Stimulated activated CD8-positive, alpha-beta memory T cell treated with anti-CD3 and anti-CD28 coated beads, Interleukin-15, amount 100 ng/mL, for 4 hours (primary cell): ENCODE measurements around the gene DNAH14.
"Not testable (repeated sequence)": the region's sequence is repeated elsewhere in the genome, so short reads cannot be mapped to it uniquely, and the experiment has no call there.

Experiments
- DNase-seq, 2 donors: peaks; one replicate each; pipeline ENCODE4 v3.0.0-alpha.2; 2020; ENCODE audit warnings: low read depth in 2 of 2

The DNAH14 gene

DNA sequence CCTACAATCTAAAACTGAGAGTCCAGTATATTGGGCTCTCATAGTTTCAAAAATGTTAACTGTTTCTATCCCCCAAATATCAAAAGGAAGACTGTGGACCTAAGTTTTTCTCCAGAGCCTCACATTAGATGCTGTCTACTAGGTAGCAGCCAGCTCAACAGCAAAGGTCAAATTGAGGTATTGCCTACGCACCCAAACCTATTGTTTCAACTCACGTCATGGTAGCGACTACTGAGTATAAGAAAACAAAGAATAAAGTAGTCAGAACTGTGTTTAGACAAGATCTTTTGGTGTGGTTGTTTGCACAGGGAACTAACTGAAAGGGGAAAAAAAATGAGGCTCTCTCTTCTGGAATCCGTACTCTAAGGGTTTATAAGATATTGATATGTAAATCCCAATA lies 325.2 kb downstream of the DNAH14 start:
- DNase-seq: no peak

DNA sequence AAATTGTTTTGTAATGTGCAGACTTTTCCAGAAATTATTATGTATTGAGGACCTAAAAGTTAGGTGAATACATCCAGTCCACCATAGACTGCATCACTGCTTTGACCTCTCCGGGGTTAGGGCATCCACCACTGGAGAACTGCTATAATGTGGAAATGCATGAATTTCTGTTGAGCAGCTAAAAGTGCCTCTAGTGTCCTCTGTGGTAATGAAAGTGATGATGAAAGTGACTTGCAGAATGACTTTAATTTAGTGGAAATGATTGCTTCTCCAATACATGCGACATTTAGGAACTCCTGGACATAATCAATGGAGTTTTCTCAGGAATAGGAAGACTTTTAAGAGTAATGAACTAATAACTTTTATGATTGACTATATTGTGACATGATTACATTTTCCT lies 327.6 kb downstream of the DNAH14 start:
- no peak for DNase-seq

DNA sequence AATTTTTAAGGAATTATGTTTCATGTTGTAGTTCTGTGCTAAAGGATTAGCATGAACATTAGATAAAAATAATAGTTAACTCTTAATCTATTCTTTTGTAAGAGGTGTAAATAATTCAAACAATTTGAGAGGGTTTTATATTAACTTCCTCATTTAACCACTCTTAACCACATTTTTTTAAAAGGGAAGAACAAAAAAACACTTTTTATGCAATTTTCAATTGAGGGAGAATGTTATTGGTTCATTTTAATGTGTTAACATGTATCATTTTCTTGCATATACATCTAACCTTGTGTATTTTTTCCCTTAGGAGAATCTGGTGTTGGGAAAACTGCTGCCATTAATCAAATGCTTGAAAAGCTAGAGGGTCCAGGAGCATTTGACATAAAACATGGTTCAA lies 329.3 kb downstream of the DNAH14 start:
- no peak for DNase-seq

DNA sequence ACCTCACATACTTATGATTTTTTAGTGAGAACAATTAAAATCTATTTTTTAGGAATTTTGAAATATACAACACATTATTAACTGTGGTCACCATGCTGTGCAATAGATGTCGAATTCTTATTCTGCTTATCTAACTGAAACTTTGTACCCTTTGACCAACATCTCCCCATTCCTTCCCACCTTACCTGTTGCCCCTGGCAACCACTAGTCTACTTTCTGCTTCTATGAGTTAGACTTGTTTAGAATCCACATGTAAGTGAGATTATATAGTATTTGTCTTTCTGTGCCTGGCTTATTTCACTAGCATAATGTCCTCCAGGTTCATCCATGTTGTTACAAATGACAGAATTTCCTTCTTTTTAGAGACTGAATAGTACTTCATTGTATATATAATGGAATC lies 330.1 kb downstream of the DNAH14 start:
- DNase-seq: no peak

DNA sequence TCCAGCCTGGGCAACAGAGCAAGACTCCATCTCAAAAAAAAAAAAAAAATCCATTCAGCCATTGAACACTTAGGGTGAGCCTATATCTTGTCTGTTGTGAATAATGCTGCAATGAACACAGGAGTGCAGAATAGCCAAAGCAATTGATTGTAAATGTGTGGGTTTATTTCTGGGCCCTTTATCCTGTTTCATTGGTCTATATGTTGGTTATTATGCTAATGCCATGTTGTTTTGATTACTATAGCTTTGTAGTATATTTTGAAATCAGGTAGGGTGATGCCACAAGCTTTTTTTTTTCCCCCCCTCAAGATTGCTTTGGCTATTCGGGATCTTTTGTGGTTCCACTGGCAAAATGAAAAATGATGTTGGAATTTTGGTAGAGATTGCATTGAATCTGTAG lies 330.8 kb downstream of the DNAH14 start:
- DNase-seq: no peak

DNA sequence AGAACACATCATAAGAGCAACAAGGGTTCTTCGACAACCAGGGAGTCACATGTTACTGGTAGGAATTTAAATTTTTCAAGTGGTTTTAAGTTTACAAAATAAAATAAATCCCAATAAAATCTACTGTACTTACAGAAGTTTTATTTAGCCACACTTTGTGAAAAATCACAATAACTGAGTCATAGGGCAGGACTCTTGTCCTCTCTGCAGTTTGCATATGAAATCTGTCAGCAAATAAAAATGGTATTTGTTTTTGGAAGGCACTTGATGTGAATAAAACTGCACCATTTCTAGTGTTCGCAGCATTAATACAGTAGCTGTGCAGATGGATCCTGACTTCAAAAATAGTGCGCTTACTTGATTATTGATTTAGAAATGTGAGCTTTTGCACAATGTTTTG lies 348.0 kb downstream of the DNAH14 start:
- no peak for DNase-seq

DNA sequence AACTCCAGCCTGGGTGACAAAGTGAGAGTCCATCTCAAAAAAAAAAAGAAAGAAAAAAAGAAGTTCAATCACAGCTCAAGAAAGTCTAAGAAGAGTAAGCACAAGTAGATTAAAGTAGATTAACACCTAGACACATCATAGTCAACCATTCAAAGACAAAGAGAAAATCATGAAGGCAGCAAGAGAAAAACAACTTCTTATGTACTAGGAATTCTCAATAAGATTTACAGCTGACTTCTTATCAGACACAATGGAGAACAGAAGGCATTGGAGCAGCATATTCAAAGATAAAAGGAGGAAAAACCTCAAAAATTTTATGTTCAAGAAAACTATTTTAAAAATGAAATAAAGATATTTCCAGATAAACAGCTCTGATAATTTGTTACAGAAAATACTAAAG lies 351.1 kb downstream of the DNAH14 start:
- DNase-seq: no peak

DNA sequence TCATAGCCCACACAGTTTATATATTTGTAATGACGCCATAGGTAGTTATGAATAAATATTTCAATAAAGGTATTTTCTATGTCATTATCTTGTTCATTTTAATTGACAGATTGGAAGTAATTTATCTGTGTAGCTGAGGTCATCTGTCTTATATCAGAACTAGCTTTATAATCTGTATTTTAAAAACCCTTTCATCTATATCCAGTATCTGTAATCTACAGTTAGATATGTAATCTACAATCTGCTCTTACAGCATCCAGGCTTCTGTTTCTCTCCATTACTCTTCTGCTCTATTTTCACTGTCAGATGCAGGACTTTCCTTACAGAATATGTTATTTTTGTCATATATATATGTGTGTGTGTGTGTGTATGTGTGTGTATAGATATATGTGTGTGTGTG lies 360.8 kb downstream of the DNAH14 start:
- no peak for DNase-seq

DNA sequence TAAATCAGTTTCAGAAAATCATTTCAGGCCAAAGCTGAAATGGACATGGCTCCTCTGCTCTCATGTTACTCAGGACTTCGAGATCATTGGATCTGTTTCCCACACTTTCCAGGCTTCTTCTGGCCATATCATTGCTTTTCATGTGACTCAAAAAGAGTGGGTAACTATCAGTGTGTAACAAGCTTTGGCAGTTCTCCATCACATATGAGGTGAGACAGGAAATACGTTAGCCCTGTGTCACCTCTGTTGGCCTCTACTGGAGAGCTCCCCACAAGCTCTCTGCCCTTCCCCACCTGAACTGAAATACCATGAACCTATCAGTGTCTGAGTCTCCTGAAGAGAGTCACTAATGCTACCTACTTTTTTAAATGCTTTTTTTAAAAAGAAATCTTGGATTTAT lies 370.1 kb downstream of the DNAH14 start:
- DNase-seq: no peak

DNA sequence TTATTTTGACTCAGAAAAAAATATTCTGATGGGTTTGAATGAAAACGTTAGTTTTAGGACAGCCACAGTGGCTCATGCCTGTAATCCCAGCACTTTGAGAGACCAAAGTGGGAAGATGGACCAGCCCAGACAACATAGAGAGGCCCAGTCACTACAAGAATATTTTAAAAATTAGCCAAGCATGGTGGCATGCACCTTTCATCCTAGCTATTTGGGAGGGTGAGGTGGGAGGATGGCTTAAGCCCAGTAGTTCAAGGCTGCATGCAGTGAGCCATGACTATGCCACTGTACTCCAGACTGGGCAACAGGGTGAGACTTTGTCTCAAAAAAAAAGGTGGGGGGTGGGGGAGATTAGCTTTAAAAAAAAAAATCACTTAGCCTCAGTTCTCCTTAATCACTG lies 370.9 kb downstream of the DNAH14 start:
- DNase-seq: no peak

DNA sequence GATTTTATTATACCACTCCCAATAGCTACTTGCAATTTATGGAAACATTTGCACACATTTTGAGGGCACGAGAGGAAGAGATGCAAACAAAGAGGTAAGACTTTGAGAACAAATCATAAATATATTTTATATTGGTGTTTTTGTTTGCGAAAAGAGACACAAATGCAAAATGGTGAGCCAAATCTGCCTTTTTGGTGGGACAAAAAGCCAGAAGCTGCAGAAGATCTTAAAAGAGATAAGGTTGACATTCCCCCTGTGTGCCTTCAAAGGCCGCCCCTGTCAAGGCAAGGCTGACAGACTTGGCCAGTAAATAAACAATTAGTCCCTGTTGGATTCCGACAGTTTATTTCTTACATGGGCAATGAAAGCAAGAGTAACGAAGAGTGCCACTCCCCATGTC lies 375.5 kb downstream of the DNAH14 start:
- no peak for DNase-seq

DNA sequence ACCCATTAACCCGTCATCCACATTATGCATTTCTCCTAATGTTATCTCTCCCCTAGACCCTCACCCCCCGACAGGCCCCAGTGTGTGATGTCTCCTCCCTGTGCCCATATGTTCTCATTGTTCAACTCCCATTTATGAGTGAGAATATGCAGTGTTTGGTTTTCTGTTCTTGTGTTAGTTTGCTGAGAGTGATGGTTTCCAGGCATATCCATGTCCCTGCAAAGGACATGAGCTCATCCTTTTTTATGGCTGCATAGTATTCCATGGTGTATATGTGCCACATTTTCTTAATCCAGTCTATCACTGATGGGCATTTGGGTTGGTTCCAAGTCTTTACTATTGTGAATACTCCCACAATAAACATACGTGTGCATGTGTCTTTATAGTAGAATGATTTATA lies 381.1 kb downstream of the DNAH14 start:
- DNase-seq: not testable (repeated sequence)

DNA sequence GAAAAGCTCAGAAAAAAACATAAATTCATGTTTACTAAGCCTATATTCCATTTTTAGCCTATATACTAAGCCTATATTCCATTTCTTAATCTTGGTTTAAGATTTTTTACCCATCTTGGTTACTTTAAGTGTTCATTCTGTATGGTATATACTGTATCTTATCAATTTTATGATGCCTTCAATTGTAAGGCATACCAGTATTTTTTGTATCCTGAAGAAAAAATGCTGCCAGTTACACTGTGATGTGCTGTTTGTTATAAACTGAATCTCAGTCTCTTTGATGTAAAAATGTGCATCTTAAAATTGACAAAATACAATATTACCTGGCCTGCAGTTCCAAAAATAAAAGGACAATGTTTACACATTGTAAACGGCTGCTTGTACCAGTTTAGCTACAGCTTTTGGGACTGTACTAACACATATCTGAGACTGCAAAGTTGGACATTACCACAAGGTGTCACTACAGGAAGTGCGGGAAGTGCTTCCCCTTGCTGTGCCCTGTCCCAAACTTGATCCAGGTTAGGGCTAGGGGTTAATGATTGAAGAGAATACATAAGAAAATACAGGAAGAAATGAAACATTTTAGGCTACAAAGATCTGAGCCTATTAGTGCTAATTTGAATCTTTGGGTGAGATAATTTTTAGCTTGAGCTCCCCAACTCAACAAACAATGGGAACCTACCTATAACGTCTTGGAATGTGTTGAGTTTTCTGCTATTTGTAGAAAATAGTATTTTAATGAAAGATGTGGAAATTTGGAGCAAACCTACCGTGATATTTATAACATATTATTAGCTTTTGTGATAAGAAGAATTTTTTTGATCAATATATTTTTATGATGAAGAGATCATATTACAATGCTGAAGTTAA lies 389.5 kb downstream of the DNAH14 start:
- DNase-seq: no peak

DNA sequence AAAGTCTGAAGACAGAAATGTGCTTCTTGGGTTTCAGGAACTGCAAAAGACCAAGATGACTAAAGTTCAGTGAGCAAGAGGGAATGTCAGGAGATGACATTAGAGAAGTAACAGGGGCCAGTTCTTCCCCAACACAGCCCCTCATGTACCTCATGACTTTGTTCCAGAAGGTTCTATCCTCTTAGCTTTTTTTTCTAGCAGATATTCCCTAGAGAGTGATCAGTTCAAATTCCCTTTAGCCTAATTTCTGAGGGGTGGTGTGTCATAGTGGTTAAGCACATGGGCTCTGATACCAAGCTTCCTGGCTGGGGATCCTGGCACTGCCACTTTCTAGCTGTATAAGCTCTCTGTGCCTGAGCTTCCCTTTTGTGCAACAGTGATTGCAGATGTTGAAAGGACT lies 390.4 kb downstream of the DNAH14 start:
- no peak for DNase-seq

DNA sequence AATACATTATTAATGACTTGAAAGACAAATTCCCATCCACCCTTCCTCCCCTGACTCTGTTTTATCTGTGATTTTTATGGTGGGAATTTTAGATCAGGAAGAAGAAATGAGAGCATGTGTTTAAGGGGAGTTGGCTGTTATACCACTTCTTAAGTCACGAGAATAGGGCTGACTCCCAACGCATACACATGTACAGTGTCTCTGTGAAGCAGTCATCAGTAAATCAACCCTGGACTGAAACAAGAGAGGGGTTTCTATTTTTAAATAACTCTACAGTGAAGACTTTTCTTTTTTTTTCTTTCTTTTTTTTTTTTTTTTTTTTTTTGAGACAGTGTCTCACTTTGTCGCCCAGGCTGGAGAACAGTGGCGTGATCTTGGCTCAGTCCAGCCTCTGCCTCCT lies 392.3 kb downstream of the DNAH14 start:
- no peak for DNase-seq

DNA sequence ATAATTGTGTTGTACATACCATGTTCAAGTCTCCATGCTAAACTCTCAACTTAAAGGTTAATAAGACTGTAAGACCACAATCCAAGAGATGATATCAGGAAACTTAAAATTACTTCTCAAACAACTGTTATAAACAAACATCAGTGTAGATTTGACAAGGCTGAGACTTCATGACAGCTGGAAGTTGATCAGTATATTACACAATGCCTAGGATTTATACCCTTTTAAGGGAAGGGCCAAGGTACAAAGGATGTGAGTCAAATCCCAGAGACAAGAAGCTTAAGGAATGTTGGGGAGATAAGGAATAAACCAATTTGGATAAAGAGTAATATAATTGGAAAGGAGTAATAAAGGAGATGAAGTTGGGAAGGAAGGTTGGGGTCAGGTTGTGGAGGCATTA lies 399.6 kb downstream of the DNAH14 start:
- no peak for DNase-seq

DNA sequence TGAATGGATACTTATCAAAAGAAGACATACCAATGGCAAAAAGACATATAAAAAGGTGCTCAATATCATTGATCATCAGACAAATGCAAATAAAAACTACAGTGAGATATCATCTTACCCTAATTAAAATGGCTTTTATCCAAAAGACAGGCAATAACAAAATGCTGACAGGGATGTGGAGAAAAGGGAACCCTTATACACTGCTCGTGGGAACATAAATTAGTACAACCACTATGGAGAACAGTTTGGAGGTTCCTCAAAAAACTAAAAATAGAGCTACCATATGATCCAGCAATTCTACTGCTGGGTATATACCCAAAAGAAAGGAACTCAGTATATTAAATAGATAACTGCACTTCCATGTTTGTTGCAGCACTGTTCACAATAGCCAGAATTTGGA lies 400.5 kb downstream of the DNAH14 start:
- not testable (repeated sequence) for DNase-seq

DNA sequence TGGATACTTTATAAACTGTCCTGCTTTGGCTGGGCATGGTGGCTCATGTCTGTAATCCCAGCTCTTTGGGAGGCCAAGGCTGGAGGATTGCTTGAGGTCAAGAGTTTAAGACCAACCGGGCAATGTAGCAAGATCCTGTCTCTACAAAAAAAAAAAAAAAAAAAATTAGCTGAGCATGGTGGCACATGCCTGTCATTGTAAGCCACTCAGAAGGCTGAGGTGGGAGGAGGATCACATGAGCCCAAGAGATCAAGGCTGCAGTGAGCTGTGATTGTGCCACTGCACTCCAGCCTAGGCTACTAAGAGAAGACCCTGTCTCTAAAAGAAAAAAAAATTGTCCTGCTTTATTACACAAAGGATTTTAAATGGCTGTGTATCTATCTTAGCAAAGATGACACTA lies 403.2 kb downstream of the DNAH14 start:
- DNase-seq: no peak

DNA sequence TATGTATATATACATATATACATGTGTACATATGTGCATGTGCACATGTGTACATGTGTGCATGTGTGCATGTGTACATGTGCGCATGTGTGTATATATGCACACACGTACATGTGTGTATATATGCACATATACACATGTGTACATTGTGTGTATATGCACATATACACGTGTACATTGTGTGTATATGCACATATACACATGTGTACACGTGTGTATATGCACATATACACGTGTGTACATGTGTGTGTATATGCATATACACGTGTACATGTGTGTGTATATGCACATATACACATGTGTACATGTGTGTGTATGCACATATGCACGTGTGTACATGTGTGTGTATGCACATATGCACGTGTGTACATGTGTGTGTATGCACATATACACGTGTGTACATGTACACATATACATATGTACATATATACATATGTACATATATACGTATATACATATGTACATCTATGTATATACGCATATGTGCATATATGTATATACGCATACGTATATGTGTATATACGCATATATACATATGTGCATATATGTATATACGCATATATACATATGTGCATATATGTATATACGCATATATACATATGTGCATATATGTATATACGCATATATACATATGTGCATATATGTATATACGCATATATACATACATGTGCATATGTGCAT lies 405.8 kb downstream of the DNAH14 start:
- not testable (repeated sequence) for DNase-seq

DNA sequence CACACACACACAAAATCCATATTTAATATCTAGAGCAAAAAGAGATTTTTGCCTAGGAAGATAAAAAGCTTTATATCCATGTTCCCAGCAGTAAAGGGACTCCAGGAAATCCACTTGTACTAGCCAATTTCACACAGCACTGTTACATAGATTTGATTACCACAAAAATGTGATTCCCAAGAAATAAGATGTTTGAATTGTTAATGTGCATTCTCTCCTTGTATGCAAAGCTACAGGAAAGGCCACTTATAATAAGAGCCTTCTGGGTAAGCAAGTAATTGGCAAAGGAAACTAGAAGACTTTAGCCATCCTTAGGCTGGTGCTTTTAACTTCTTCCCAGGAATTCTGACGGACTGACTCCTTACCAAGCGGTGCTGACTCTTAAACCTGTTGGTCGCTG lies 409.1 kb downstream of the DNAH14 start:
- no peak for DNase-seq

DNA sequence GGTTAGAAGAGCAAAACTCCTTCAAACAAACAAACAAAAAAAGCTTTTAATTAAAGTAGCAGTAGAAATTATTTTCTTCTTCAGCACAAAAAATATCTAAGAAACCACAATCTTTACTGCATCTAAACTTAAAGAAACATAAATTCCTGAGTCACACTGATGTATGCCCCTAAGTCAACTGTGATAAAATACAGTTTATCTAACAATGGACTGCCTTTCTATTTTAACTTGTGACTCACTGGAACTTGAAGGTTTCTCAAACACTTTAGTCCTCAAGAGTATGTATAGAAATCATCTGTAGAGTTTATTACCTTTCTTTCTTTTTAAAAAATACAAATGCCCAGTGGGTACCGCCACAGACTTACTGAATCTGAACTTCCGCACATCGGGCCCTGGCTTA lies 412.2 kb downstream of the DNAH14 start:
- no peak for DNase-seq

DNA sequence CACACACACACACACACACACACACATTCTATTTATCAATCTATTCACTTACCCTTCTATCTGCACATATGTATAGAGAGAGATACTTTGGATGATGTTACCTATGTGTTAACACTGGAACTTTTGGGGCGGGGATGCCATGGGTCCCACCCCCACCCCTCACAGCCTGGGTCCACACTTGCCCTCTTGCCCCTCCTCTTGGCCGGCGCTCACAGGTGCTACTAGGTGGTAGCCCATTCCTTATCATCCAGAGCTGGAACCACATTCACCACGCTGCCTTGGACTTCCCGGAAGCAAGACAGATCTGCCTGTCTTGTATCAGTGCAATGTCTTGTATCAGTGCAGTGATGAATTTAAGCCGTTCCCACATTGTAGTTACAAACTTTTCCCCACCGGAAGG lies 413.2 kb downstream of the DNAH14 start:
- DNase-seq: no peak

DNA sequence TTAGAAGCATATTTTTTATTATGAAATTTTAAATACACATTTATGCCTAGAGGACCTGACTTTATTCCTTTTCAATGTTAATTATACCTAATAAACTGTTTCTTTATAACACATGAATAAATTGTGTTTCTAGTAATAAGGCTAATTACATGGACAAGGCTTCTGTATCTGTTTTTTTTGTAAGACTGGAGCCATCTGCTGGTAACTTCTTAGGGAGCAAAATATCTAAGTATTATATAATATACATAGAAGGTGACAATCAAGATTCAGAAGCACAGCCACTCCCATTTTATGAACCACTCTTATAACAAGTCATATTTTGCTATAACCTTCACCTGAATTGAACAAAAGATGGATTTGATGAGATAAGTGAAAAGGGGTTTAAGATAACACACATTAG lies 414.1 kb downstream of the DNAH14 start:
- DNase-seq: no peak
